ENCODE results near the gene FCAR. TPM values are rescaled to one million over a fixed set of nuclear protein-coding genes. Genes with fewer than 3 reads are reported as not detected.

The FCAR gene
- not detected in 2 replicates for total RNA-seq

GRCh38 chr19:54873990-54874389, at the start of gene FCAR:
Gene FCAR, plus strand, starts transcription at chr19:54874235. Its CDS starts 55 bp downstream, at chr19:54874290.

GRCh38 chr19:54832496-54832895, 41.5 kb upstream of the FCAR start, which contains the start of gene KIR2DS4:
Gene KIR2DS4, plus strand, starts transcription at chr19:54832676.

GRCh38 chr19:54850061-54850640, 23.9 kb upstream of the FCAR start, which contains the start of gene KIR3DL2:
Gene KIR3DL2, plus strand, starts transcription at chr19:54850443. Its CDS starts 33 bp downstream, at chr19:54850476.

GRCh38 chr19:54905803-54906511, 31.9 kb downstream of the FCAR start, which contains the start of gene NCR1:
Gene NCR1, plus strand, starts transcription at chr19:54906148. Its CDS starts 40 bp downstream, at chr19:54906188.

Other genes starting within 250 kb of the FCAR start
- gene LILRB1, start 243.8 kb upstream of the FCAR start, total RNA-seq, result under 0.01 TPM in 2 replicates
- gene LILRB4, start 211.2 kb upstream of the FCAR start, total RNA-seq, result not detected in 2 replicates
- not detected in 2 replicates for gene KIR3DL3, start 149.8 kb upstream of the FCAR start, total RNA-seq
- gene KIR2DL3, start 135.7 kb upstream of the FCAR start, total RNA-seq, result not detected in 2 replicates
- gene KIR2DL1, start 104.4 kb upstream of the FCAR start, total RNA-seq, result not detected in 2 replicates
- gene KIR2DL4, start 70.6 kb upstream of the FCAR start, total RNA-seq, result not detected in 2 replicates
- not detected in 2 replicates for gene KIR3DL1, start 57.8 kb upstream of the FCAR start, total RNA-seq
- not detected in 2 replicates for gene KIR2DS4, start 41.6 kb upstream of the FCAR start, total RNA-seq
- gene KIR3DL2, start 23.8 kb upstream of the FCAR start, total RNA-seq, result not detected in 2 replicates
- not detected in 2 replicates for gene NCR1, start 31.9 kb downstream of the FCAR start, total RNA-seq
- gene NLRP7, start 73.3 kb downstream of the FCAR start, total RNA-seq, result not detected in 2 replicates
- 0.77 and 2.3 TPM in 2 replicates for gene NLRP2, start 92.1 kb downstream of the FCAR start, total RNA-seq
- 0.09 TPM in 1 of 2 replicates, not detected in the other for gene GP6, start 164.0 kb downstream of the FCAR start, total RNA-seq
- gene RDH13, start 188.9 kb downstream of the FCAR start, total RNA-seq, result 15.0 and 28.4 TPM in 2 replicates
- 10.0 and 12.7 TPM in 2 replicates for gene EPS8L1, start 201.6 kb downstream of the FCAR start, total RNA-seq
- gene PPP1R12C, start 243.4 kb downstream of the FCAR start, total RNA-seq, result 23.5 and 25.8 TPM in 2 replicates